HG03045 (cell line): ENCODE data around the gene VPS8.
"Not testable (repeated sequence)": the region's sequence is repeated elsewhere in the genome, so short reads cannot be mapped to it uniquely, and the experiment has no call there.

ENCODE experiments used
- ATAC-seq: cut with Tn5 transposase; IDR thresholded peaks from one replicate; pipeline ENCODE4 v1.9.1; 2021; ENCODE audit warnings: mild to moderate bottlenecking, moderate library complexity; ENCODE audit not compliant: unreplicated experiment

The VPS8 gene

GRCh38 chr3:184846496-184846895 is 34.5 kb downstream of the VPS8 start:
- ATAC-seq: no peak

- no peak for ATAC-seq
These were observed 37.0 kb downstream of the VPS8 start for GRCh38 chr3:184848934-184849333.

- ATAC-seq: no peak
These were observed 38.2 kb downstream of the VPS8 start for GRCh38 chr3:184850201-184850600.

GRCh38 chr3:184857099-184857498 is 45.1 kb downstream of the VPS8 start:
- ATAC-seq: no peak

- ATAC-seq: no peak
These were observed 52.0 kb downstream of the VPS8 start for GRCh38 chr3:184864000-184864399.

- ATAC-seq: no peak
These were observed 56.5 kb downstream of the VPS8 start for GRCh38 chr3:184868477-184868876.

GRCh38 chr3:184872200-184872599 is 60.2 kb downstream of the VPS8 start:
- no peak for ATAC-seq

GRCh38 chr3:184873141-184873540 is 61.2 kb downstream of the VPS8 start:
- ATAC-seq: no peak

GRCh38 chr3:184874709-184875644 is 63.0 kb downstream of the VPS8 start:
- ATAC-seq: no peak

- no peak for ATAC-seq
These were observed 68.5 kb downstream of the VPS8 start for GRCh38 chr3:184880276-184881019.

GRCh38 chr3:184884359-184885017 is 72.5 kb downstream of the VPS8 start:
- ATAC-seq: peak; percentile 94

- no peak for ATAC-seq
These were observed 73.1 kb downstream of the VPS8 start for GRCh38 chr3:184885112-184885511.

- no peak for ATAC-seq
These were observed 75.6 kb downstream of the VPS8 start for GRCh38 chr3:184887574-184887973.

- ATAC-seq: no peak
These were observed 77.4 kb downstream of the VPS8 start for GRCh38 chr3:184889312-184889904.

- ATAC-seq: no peak
These were observed 82.1 kb downstream of the VPS8 start for GRCh38 chr3:184894051-184894450.

GRCh38 chr3:184895350-184895749 is 83.4 kb downstream of the VPS8 start:
- ATAC-seq: no peak

- no peak for ATAC-seq
These were observed 84.4 kb downstream of the VPS8 start for GRCh38 chr3:184896336-184896735.

GRCh38 chr3:184899953-184900595 is 88.1 kb downstream of the VPS8 start:
- ATAC-seq: no peak

GRCh38 chr3:184907031-184907430 is 95.1 kb downstream of the VPS8 start:
- not testable (repeated sequence) for ATAC-seq
